ENCODE results near the gene GLRB.

Gene GLRB

DNA sequence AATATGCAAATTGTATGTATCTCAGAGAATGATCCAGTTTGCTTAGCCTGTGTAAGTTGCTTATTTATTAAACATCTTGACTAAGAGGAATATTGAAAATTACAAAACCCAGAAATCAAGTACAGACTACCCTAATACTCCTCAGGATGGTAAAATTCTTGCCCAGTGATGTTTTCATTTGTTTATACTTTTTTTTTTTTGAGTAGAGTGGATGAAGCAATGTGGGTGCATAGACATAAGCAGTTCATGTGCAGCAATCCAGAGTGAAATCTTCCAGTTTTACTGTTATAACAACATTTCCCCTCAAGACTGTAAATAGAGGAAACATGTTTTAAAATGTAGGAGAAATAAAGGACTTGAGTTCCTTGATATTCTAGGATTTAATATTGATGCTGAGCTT lies 4.7 kb downstream of the GLRB start:
- Histone ChIP-seq H3K36me3 (ENCODE audit: insufficient read depth, insufficient read length, low read length) (no peaks in the 10 kb centered on the region), H3K9ac (ENCODE audit: insufficient read length, low read depth) (no peak overlapping the region), H3K4me3 (ENCODE audit: insufficient read length, low read depth) (no peak overlapping the region), H3K9me3 (ENCODE audit: insufficient read depth, low read length) (no peaks in the 10 kb centered on the region), H3K27me3 (ENCODE audit: insufficient read depth, insufficient read length) (peaks cover 22% of the 10 kb centered on the region), H3K4me1 (ENCODE audit: insufficient read depth, insufficient read length) (no peaks in the 10 kb centered on the region)
- DNase-seq (ENCODE audit: low read depth, low spot score), result no peak
- TF ChIP-seq SUZ12 (IDR thresholded peaks at IDR 0.05; ENCODE audit: extremely low read depth, insufficient read depth, insufficient read length), result no peak
- no peak for TF ChIP-seq YY1 (IDR thresholded peaks at IDR 0.05; ENCODE audit: insufficient read depth, insufficient read length)
- TF ChIP-seq ZNF274 (IDR thresholded peaks at IDR 0.05; ENCODE audit: low read depth, low read length), result no peak

GRCh38 chr4:157095716-157096115 lies 19.8 kb downstream of the GLRB start:
- H3K9ac ChIP-seq (ENCODE audit: insufficient read length, low read depth), result no peak overlapping the region
- H3K4me3 ChIP-seq (ENCODE audit: insufficient read length, low read depth), result no peak overlapping the region
- no peaks in the 10 kb centered on the region for H3K27me3 ChIP-seq (ENCODE audit: insufficient read depth, insufficient read length)
- no peaks in the 10 kb centered on the region for H3K9me3 ChIP-seq (ENCODE audit: insufficient read depth, low read length)
- no peaks in the 10 kb centered on the region for H3K4me1 ChIP-seq (ENCODE audit: insufficient read depth, insufficient read length)
- TF ChIP-seq SUZ12 (IDR thresholded peaks at IDR 0.05; ENCODE audit: extremely low read depth, insufficient read depth, insufficient read length), result no peak
- TF ChIP-seq YY1 (IDR thresholded peaks at IDR 0.05; ENCODE audit: insufficient read depth, insufficient read length), result no peak
- TF ChIP-seq ZNF274 (IDR thresholded peaks at IDR 0.05; ENCODE audit: low read depth, low read length), result no peak
- H3K36me3 ChIP-seq (ENCODE audit: insufficient read depth, insufficient read length, low read length), result no peaks in the 10 kb centered on the region
- no peak for DNase-seq (ENCODE audit: low read depth, low spot score)

GRCh38 chr4:157096439-157096838 lies 20.5 kb downstream of the GLRB start:
- Histone ChIP-seq H3K4me1 (ENCODE audit: insufficient read depth, insufficient read length) (no peaks in the 10 kb centered on the region), H3K4me3 (ENCODE audit: insufficient read length, low read depth) (no peak overlapping the region), H3K9ac (ENCODE audit: insufficient read length, low read depth) (no peak overlapping the region), H3K9me3 (ENCODE audit: insufficient read depth, low read length) (no peaks in the 10 kb centered on the region), H3K27me3 (ENCODE audit: insufficient read depth, insufficient read length) (no peaks in the 10 kb centered on the region), H3K36me3 (ENCODE audit: insufficient read depth, insufficient read length, low read length) (no peaks in the 10 kb centered on the region)
- TF ChIP-seq SUZ12 (IDR thresholded peaks at IDR 0.05; ENCODE audit: extremely low read depth, insufficient read depth, insufficient read length) (no peak), YY1 (IDR thresholded peaks at IDR 0.05; ENCODE audit: insufficient read depth, insufficient read length) (no peak), ZNF274 (IDR thresholded peaks at IDR 0.05; ENCODE audit: low read depth, low read length) (no peak)
- DNase-seq (ENCODE audit: low read depth, low spot score), result no peak

- Histone ChIP-seq H3K4me1 (ENCODE audit: insufficient read depth, insufficient read length) (no peaks in the 10 kb centered on the region), H3K27me3 (ENCODE audit: insufficient read depth, insufficient read length) (no peaks in the 10 kb centered on the region), H3K9ac (ENCODE audit: insufficient read length, low read depth) (no peak overlapping the region)
Observed at GRCh38 chr4:157099506-157099905, 23.6 kb downstream of the GLRB start.

GRCh38 chr4:157104541-157104940 lies 28.6 kb downstream of the GLRB start:
- H3K36me3 ChIP-seq (ENCODE audit: insufficient read depth, insufficient read length, low read length), result no peaks in the 10 kb centered on the region
- no peak for DNase-seq (ENCODE audit: low read depth, low spot score)
- no peak overlapping the region for H3K4me3 ChIP-seq (ENCODE audit: insufficient read length, low read depth)
- no peaks in the 10 kb centered on the region for H3K4me1 ChIP-seq (ENCODE audit: insufficient read depth, insufficient read length)
- H3K9me3 ChIP-seq (ENCODE audit: insufficient read depth, low read length), result no peaks in the 10 kb centered on the region
- no peak for TF ChIP-seq ZNF274 (IDR thresholded peaks at IDR 0.05; ENCODE audit: low read depth, low read length)
- no peak for TF ChIP-seq YY1 (IDR thresholded peaks at IDR 0.05; ENCODE audit: insufficient read depth, insufficient read length)
- TF ChIP-seq SUZ12 (IDR thresholded peaks at IDR 0.05; ENCODE audit: extremely low read depth, insufficient read depth, insufficient read length), result no peak
- no peak overlapping the region for H3K9ac ChIP-seq (ENCODE audit: insufficient read length, low read depth)
- no peaks in the 10 kb centered on the region for H3K27me3 ChIP-seq (ENCODE audit: insufficient read depth, insufficient read length)

More at GRCh38 chr4:157099506-157099905, 23.6 kb downstream of the GLRB start:
- DNase-seq (ENCODE audit: low read depth, low spot score), result no peak
- H3K4me3 ChIP-seq (ENCODE audit: insufficient read length, low read depth), result no peak overlapping the region
- H3K9me3 ChIP-seq (ENCODE audit: insufficient read depth, low read length), result no peaks in the 10 kb centered on the region
- TF ChIP-seq ZNF274 (IDR thresholded peaks at IDR 0.05; ENCODE audit: low read depth, low read length) (no peak), YY1 (IDR thresholded peaks at IDR 0.05; ENCODE audit: insufficient read depth, insufficient read length) (no peak)
- H3K36me3 ChIP-seq (ENCODE audit: insufficient read depth, insufficient read length, low read length), result no peaks in the 10 kb centered on the region

GRCh38 chr4:157114671-157115070 lies 38.7 kb downstream of the GLRB start:
- H3K27me3 ChIP-seq (ENCODE audit: insufficient read depth, insufficient read length), result no peaks in the 10 kb centered on the region
- no peaks in the 10 kb centered on the region for H3K4me1 ChIP-seq (ENCODE audit: insufficient read depth, insufficient read length)
- no peak overlapping the region for H3K9ac ChIP-seq (ENCODE audit: insufficient read length, low read depth)
- no peaks in the 10 kb centered on the region for H3K36me3 ChIP-seq (ENCODE audit: insufficient read depth, insufficient read length, low read length)
- TF ChIP-seq YY1 (IDR thresholded peaks at IDR 0.05; ENCODE audit: insufficient read depth, insufficient read length), result no peak
- no peak for TF ChIP-seq SUZ12 (IDR thresholded peaks at IDR 0.05; ENCODE audit: extremely low read depth, insufficient read depth, insufficient read length)
- no peak for TF ChIP-seq ZNF274 (IDR thresholded peaks at IDR 0.05; ENCODE audit: low read depth, low read length)
- H3K4me3 ChIP-seq (ENCODE audit: insufficient read length, low read depth), result no peak overlapping the region
- DNase-seq (ENCODE audit: low read depth, low spot score), result no peak
- no peaks in the 10 kb centered on the region for H3K9me3 ChIP-seq (ENCODE audit: insufficient read depth, low read length)

GRCh38 chr4:157115613-157116335 lies 39.8 kb downstream of the GLRB start:
- DNase-seq (ENCODE audit: low read depth, low spot score), result no peak
- no peaks in the 10 kb centered on the region for H3K27me3 ChIP-seq (ENCODE audit: insufficient read depth, insufficient read length)
- H3K4me1 ChIP-seq (ENCODE audit: insufficient read depth, insufficient read length), result no peaks in the 10 kb centered on the region
- no peak overlapping the region for H3K4me3 ChIP-seq (ENCODE audit: insufficient read length, low read depth)
- H3K9me3 ChIP-seq (ENCODE audit: insufficient read depth, low read length), result no peaks in the 10 kb centered on the region
- no peak for TF ChIP-seq SUZ12 (IDR thresholded peaks at IDR 0.05; ENCODE audit: extremely low read depth, insufficient read depth, insufficient read length)
- TF ChIP-seq ZNF274 (IDR thresholded peaks at IDR 0.05; ENCODE audit: low read depth, low read length), result no peak
- TF ChIP-seq YY1 (IDR thresholded peaks at IDR 0.05; ENCODE audit: insufficient read depth, insufficient read length), result no peak
- no peak overlapping the region for H3K9ac ChIP-seq (ENCODE audit: insufficient read length, low read depth)
- no peaks in the 10 kb centered on the region for H3K36me3 ChIP-seq (ENCODE audit: insufficient read depth, insufficient read length, low read length)

Data from NT2/D1 (cell line).